Measurements from ENCODE around the gene ANKUB1.

ANKUB1 gene

GRCh38 chr3:149809699-149810098 is 17.3 kb upstream of the ANKUB1 start:
- no peak for DNase-seq (ENCODE audit: low read depth in 3 of 3)

DNA sequence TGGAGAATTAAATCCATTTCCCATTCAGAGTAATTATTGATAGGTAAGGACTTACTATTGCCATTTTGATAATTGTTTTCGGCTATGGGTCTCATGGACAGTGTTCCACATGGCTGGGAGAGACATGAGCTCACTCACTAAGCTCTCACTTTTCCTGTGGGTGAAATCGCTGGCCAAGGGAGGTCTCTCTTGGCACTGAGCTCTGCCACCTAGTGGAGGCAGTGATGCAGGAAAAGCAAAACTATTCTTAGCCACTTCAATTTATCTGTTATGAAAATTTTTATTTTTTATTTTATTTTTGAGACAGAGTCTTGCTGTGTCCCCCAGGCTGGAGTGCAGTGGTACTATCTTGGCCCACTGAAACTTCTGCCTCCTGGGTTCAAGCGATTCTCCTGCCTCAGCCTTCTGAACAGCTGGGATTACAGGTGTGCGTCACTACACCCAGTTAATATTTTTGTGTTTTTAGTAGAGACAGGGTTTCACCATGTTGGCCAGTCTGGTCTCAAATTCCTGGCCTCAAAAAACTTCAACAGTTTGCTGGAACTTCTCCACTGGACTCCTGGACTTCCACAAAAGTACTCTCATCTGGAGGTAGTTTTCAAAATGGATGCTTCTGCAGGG is 16.0 kb upstream of the ANKUB1 start:
- DNase-seq (ENCODE audit: low read depth in 3 of 3), result peak in 2 of 3 experiments; percentile 25 to 36

DNA sequence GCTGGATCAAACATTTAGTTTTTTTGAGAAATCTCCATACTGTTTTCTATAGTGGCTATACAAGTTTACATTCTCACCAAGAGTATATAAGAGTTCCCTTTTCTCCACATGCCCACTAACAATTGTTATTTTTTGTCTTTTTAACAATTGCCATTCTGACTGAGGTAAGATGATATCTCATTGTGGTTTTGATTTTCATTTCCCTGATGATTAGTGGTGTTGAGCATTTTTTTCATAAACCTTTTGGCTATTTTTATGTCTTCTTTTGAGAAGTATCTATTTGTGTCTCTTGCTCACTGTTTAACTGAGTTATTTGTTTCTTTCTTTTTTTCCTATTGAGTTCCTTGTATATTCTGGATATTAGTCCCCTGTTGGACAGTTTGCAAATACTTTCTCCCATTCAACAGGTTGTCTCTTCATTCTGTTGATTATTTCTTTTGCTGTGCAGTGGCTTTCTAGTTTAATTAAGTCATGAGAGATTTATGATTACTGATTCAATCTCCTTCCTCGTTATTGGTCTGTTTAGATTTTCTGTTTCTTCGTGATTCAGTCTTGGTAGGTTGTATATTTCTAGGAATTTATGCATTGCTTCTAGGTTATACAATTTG is 13.9 kb upstream of the ANKUB1 start:
- DNase-seq (ENCODE audit: low read depth in 3 of 3), result no peak

- DNase-seq (ENCODE audit: low read depth in 3 of 3), result no peak
Observed at GRCh38 chr3:149801639-149802038, 9.3 kb upstream of the ANKUB1 start.

- DNase-seq (ENCODE audit: low read depth in 3 of 3), result no peak
Observed at GRCh38 chr3:149801195-149801594, 8.8 kb upstream of the ANKUB1 start.

GRCh38 chr3:149800693-149801092 is 8.3 kb upstream of the ANKUB1 start:
- no peak for DNase-seq (ENCODE audit: low read depth in 3 of 3)

GRCh38 chr3:149796026-149796425 is 3.7 kb upstream of the ANKUB1 start:
- DNase-seq (ENCODE audit: low read depth in 3 of 3), result no peak

DNA sequence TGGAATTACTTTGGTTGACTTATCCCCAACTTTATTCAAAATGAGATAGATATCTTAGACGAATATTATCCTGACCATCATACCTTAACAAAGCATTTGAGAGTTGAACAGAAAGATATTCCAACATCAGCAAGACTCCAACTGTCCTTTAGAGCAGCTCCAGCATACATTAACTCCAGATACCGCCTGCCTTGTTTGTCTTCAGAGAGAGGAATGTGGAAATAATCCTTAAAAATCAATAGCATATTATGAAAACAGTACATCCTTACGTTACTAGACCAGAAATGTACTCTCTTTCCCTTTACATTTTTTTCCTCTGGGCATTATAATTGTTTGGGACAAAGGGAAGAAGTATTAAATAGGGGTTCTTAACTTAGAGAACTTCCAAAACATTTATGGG is 1.7 kb downstream of the ANKUB1 start:
- no peak for DNase-seq (ENCODE audit: low read depth in 3 of 3)

GRCh38 chr3:149790268-149790667 is 2.1 kb downstream of the ANKUB1 start:
- DNase-seq (ENCODE audit: low read depth in 3 of 3), result no peak

DNA sequence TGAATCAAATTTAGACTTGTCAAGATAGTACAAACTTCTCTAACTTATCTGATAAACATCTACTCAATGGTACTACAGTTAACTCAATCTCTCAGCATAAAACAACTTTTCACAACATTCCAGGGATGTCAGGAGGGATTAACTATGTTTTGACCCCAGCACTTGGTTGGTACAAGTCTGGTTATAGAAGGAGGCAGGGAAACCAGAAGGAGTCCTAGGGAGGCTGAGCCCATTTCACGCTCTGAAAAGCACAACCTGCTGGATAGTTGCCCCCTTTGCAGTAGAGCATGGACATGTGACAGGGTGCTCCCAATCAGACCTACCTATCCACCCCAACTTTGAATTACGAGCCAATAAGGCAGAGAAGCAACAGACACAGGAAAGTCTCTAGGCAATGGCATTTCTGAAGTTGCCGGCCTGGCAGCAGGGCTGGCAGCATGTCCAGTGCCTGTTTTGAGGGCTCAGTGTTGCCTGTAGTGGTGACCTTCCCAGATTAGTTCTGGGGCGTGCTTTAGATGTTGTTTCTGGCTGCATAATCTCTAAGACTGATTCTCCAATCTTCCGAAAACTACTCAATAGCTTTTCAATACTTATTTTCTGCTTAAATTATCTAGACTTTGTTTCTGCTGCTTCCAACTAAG is 8.2 kb downstream of the ANKUB1 start:
- DNase-seq (ENCODE audit: low read depth in 3 of 3), result no peak

- no peak for DNase-seq (ENCODE audit: low read depth in 3 of 3)
Observed at GRCh38 chr3:149783576-149783975, 8.8 kb downstream of the ANKUB1 start.

GRCh38 chr3:149781741-149782140 is 10.6 kb downstream of the ANKUB1 start:
- DNase-seq (ENCODE audit: low read depth in 3 of 3), result no peak

DNA sequence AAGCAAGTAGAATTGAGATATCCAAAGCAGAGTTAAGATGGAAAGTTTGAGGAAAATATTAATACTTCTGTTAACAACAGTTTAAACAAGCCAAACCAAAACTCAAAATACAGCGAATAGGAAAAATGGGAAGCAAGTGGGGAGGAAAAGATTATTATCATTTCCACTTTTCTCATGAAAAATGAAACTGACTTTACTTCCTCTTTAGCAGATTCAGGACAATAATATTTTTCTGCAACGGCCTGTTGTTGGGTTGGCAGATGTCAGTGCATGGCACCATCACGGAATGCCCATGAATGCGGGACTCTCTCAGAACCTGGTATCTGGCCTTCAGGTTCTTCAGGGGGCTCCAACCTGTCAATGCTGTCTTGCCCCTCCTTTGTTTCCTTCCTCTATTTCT is 11.1 kb downstream of the ANKUB1 start:
- no peak for DNase-seq (ENCODE audit: low read depth in 3 of 3)

DNA sequence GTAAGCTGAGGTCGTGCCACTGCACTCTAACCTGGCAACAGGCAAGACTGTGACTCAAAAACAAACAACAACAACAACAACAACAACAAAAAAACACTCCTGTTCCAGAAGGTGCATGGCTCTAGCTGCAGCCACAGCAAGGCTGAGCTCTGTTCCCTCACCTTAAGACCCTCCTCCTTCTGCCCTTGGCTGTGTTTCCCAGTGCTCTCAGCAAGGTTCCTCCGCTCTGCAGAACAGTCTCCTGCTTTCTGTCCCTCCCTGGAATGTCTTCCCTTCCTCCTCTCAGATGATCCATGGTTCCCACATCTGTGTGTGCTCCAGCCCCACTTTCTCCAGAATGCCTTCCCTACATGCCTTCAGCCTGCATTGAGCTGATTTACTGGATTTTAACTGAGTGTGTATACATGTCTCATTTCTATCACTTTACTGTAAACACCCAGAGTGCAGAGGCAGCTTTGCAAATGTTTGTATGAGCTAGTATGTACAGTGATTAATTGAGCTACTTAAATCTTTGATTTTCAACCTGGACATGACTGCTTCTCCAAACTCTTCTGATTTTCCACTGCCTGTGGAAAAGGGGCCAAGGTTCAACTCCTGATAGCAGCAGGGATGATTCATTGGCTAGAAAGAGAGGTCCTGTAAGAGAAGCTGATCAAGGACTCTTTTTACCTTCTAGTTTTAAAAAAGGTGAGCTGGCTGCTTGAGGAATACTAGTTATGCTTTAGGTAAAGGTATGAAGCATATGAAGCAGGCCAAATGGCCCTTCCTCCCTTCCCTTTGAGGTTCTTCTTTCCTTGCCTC is 14.7 kb downstream of the ANKUB1 start:
- DNase-seq (ENCODE audit: low read depth in 3 of 3), result no peak

- no peak for DNase-seq (ENCODE audit: low read depth in 3 of 3)
Observed at GRCh38 chr3:149776170-149776569, 16.2 kb downstream of the ANKUB1 start.

- no peak for DNase-seq (ENCODE audit: low read depth in 3 of 3)
Observed at GRCh38 chr3:149772861-149773260, 19.5 kb downstream of the ANKUB1 start.

DNA sequence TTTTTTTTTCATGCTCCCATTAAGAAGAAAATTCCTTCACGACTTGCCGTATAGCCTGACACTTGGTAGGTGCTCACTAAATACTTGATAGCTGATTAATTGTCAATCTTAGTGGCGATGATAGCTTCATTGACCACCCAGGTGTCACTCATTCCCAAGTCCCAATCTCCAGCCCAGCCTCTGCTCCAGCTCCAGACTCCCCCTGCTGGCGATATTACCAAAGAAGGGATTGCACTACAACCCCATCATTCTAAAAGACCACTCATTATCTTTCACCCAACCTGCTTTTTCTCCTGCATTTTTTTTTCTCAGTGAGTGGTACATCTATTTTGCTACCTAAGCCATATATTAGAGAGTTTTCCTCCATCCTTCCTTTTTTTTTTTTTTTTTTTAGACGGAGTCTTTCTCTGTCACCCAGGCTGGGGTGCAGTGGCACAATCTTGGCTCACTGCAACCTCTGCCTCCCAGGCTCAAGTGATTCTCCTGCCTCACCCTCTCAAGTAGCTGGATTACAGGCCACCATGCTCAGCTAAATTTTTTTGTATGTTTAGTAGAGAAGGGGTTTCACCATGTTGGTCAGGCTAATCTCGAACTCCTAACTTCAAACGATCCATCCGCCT is 20.6 kb downstream of the ANKUB1 start:
- peak in 1 of 3 experiments; percentile 5 for DNase-seq (ENCODE audit: low read depth in 3 of 3)

DNA sequence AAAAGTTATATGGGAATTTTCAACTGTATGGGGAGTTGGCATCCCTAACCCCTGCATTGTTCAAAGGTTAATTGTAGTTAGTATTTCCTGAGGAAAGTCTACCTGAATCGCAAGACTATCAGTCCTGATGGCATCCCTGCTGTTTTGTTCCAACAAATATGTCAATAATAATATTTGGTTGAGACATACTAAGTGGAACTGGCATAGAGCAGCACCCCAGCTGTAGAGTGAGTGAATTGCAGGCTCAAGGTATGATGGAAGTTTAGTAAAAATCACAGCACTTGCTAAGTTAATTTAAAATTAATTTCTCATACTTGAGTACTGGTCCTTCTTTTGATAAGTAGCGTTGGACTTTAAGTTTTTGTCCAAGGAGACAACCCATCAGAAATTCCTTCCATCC is 22.1 kb downstream of the ANKUB1 start:
- DNase-seq (ENCODE audit: low read depth in 3 of 3), result no peak

DNA sequence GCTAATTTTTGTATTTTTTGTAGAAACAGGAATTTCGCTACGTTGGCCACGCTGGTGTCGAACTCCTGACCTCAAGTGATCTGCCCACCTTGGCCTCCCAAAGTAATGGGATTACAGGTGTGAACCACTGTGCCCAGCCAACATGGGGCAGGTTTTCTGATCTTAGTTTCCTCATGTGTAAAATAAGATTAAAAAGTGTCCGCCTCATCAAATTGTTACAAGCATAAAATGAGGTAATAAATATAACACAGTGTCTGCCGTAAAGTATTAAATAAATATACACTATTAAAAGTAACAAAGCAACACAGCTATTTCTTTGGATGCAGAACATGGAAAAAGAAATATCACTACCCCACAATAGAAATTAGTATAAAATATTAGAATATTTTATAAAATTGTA is 23.6 kb downstream of the ANKUB1 start:
- no peak for DNase-seq (ENCODE audit: low read depth in 3 of 3)

DNA sequence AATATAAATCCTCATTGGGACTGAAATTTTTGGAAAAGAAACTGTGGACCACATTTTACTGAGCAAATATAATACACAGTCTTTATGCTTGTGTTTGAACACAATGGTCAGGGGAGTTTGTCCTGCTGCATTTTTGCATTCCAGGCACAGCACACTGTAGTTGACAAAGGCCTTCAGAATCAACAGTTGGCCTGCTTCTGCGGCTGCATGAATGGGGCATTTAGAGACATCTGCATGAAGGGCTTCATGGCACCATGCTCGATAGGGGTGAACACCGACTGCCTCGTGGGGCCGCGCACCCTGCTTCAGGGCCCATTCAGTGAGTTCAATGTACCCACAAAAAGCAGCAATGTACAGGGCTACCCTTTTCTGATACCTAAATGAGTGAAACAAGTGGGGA is 24.6 kb downstream of the ANKUB1 start:
- DNase-seq (ENCODE audit: low read depth in 3 of 3), result no peak

- no peak for DNase-seq (ENCODE audit: low read depth in 3 of 3)
Observed at GRCh38 chr3:149765762-149766334, 26.5 kb downstream of the ANKUB1 start.

- DNase-seq (ENCODE audit: low read depth in 3 of 3), result no peak
Observed at GRCh38 chr3:149764302-149764701, 28.1 kb downstream of the ANKUB1 start.

Data from stimulated activated CD4-positive, alpha-beta T cell treated with anti-CD3 and anti-CD28 coated beads, TNF-alpha, amount 100 ng/mL, for 4 hours (primary cell).